Psoas muscle (tissue), 8 donors: ENCODE results near the gene GHRH. TPM values are rescaled to one million over a fixed set of nuclear protein-coding genes. Genes with fewer than 3 reads are reported as not detected.
A peak's percentile ranks its signal among the peaks of the same experiment; 100 is the strongest.

ENCODE experiments used
- ATAC-seq, 4 donors: fragments of 200-7000 bp; cut with Tn5 transposase; one replicate each; pipeline ENCODE4 v1.9.1; 2020; ENCODE audit warnings: moderate library complexity in 3 of 4, mild to moderate bottlenecking in 2 of 4
- DNase-seq, 2 donors: peaks; one replicate each; pipeline ENCODE4 v3.0.0-alpha.2; 2020
- H3K27ac ChIP-seq: fragments of 200-600 bp; one replicate; pipeline ENCODE4 v1.8.0; 2022
- H3K27me3 ChIP-seq, 3 donors: fragments of 200-600 bp in 1 of 3; one replicate each; pipeline versions ENCODE4 v1.6.1 to v1.8.0; 2013 to 2022; ENCODE audit warnings: low read length in 2 of 3, mild to moderate bottlenecking in 2 of 3, moderate library complexity in 1 of 3; ENCODE audit not compliant: insufficient read depth in 3 of 3
- H3K36me3 ChIP-seq, 2 donors: fragments of 200-600 bp in 1 of 2; one replicate each; pipeline versions ENCODE4 v1.6.1 to v1.8.0; 2013 to 2022; ENCODE audit warnings: low read depth in 1 of 2, mild to moderate bottlenecking in 1 of 2, moderate library complexity in 1 of 2; ENCODE audit not compliant: insufficient read depth in 1 of 2
- H3K4me1 ChIP-seq: fragments of 200-600 bp; one replicate; pipeline ENCODE4 v1.8.0; 2022
- H3K4me3 ChIP-seq: fragments of 200-600 bp; one replicate; pipeline ENCODE4 v1.8.0; 2022; ENCODE audit warnings: mild to moderate bottlenecking
- H3K9me3 ChIP-seq: fragments of 200-600 bp; one replicate; pipeline ENCODE4 v1.8.0; 2022
- CTCF ChIP-seq: fragments of 200-600 bp; IDR thresholded peaks from one replicate; pipeline ENCODE4 v1.8.0; 2022; ENCODE audit warnings: antibody characterized with exemption
- WGBS, 3 donors: extraction: QIAGEN DNeasy Blood & Tissue Kit; methylation state at CpG; one replicate each; pipeline versions ENCODE4 v1.1.6 to v1.1.7; 2013; 5-methylcytosine and 5-hydroxymethylcytosine counted together
- intact Hi-C, 2 donors: fragments of 100-400 bp; cut with DNase I; formaldehyde crosslinking; loops; one replicate each; pipeline versions ENCODE4 v1.11.0 to v1.14.2; 2022
- polyA plus RNA-seq, 3 donors: library from polyadenylated mRNA; stranded (reverse); fragments of 200-250 nt; gene quantifications; one replicate each; pipeline ENCODE4 v1.2.3, GENCODE V29; 2013
- total RNA-seq, 4 donors: library from RNA; stranded (reverse); fragmentation: NEBNext Ultra II Directional in 2 of 4; extraction: Animal tissue kit (Norgen Biotek cat#: 25700) in 2 of 4; gene quantifications; one replicate each; pipeline versions ENCODE4 v1.2.1 to v1.2.4, GENCODE V29; 2021 to 2023
- donor health status: healthy with polysubstance abuse.
- donor health status: DM: no; HTN: no; CAD: no; lungs with moderate emphysema.
- donor health status: Bipolar disorder and iron deficiency.
- donor health status: healthy.
- donor health status: DM: yes; HTN: yes; CAD: no.
- donor health status: DM: no; HTN: no; CAD: no.
- donor health status: DM: no; HTN: no; CAD: no.
- donor health status: DM: yes; HTN: yes; CAD: no.

The GHRH gene
- total and polyA plus RNA-seq, 7 donors: not detected

GRCh38 chr20:37243937-37244571 lies 17.6 kb downstream of the GHRH start:
- Histone ChIP-seq H3K4me3 (no peak overlapping the region), H3K4me1 (peaks cover 39% of the 10 kb centered on the region), H3K36me3 (peaks cover 5 to 43% of the 10 kb centered on the region in 2 donors), H3K27ac (peak overlapping the region; percentile 26), H3K27me3 (no peaks in the 10 kb centered on the region), H3K9me3 (no peaks in the 10 kb centered on the region)
- intact Hi-C loops: loop anchor here in 1 of 2 donors (5.0 kb wide), 1 partner anchor 47 kb away; no protein-coding TSS in a partner anchor
- peak; percentile 54 to 84 (median 72) for ATAC-seq
- peak; percentile 47 to 79 for DNase-seq
- WGBS, 3 donors: 30 to 48% (median 31%) methylated on average over 8 of the region's 8 CpGs
- TF ChIP-seq CTCF: no peak

DNA sequence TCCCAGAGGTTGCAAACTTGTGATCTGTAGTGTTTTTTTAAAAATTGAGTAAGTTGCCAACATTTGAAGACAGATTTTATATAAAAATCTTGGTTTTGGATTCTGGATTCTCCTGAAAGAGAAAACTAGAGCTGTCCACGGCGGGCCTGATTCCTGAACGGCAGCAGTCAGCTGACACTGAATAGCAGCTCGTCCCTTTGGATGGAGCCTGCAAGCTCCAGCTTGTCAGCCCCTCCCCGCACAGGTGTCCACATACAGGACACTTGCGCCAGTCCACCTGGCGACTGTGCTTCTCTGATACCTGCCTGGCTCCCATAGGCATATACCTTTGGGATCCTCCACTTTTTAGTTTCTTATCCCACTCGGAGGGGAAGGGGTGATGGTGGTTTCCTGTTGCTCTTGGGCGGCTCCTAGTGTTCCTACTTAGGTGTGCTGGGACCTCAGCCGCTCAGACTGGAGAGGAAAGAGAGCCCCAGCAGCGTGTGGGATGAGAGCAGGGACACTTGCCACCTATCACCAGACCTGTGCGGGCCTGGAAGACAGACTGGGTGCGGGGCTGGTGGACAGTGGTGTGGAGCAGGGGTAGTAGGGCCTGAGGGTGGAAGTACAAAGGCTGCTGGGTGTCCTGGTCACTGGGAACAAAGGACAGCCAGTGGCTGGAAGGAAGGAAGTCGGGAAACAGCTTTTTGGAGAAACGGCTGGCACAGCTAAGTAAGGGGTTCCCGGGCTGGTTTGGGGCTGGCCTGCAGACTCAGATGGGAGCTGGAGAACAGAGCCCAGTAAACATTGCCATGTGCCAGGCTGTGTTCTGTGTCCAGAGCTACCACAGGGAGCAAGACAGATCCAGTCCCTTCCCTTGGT lies 18.3 kb downstream of the GHRH start:
- TF ChIP-seq CTCF: no peak
- H3K9me3 ChIP-seq: no peaks in the 10 kb centered on the region
- H3K4me3 ChIP-seq: no peak overlapping the region
- H3K4me1 ChIP-seq: peaks cover 47% of the 10 kb centered on the region
- peaks cover 10 to 51% of the 10 kb centered on the region in 2 donors for H3K36me3 ChIP-seq
- no peaks in the 10 kb centered on the region for H3K27me3 ChIP-seq
- ATAC-seq (peak; percentile 19 to 37 (median 28)), DNase-seq (no peak)
- 80 to 86% (median 81%) methylated on average over 15 to 16 of the region's 16 CpGs for WGBS, 3 donors
- peak overlapping the region; percentile 26 for H3K27ac ChIP-seq
- intact Hi-C loops: loop anchor here in 1 of 2 donors (5.0 kb wide), 1 partner anchor 46 kb away; no protein-coding TSS in a partner anchor

GRCh38 chr20:37242503-37242902 lies 19.1 kb downstream of the GHRH start:
- TF ChIP-seq CTCF: no peak
- H3K4me1 ChIP-seq: peaks cover 50% of the 10 kb centered on the region
- no peaks in the 10 kb centered on the region for H3K27me3 ChIP-seq
- H3K27ac ChIP-seq: no peak overlapping the region
- intact Hi-C loops: loop anchor here in 1 of 2 donors (5.0 kb wide), 1 partner anchor 45 kb away; no protein-coding TSS in a partner anchor
- no peak overlapping the region for H3K4me3 ChIP-seq
- WGBS, 3 donors: 67 to 81% (median 68%) methylated on average over 4 of the region's 4 CpGs
- ATAC-seq (no peak), DNase-seq (no peak)
- peaks cover 12 to 59% of the 10 kb centered on the region in 2 donors for H3K36me3 ChIP-seq
- no peaks in the 10 kb centered on the region for H3K9me3 ChIP-seq

DNA sequence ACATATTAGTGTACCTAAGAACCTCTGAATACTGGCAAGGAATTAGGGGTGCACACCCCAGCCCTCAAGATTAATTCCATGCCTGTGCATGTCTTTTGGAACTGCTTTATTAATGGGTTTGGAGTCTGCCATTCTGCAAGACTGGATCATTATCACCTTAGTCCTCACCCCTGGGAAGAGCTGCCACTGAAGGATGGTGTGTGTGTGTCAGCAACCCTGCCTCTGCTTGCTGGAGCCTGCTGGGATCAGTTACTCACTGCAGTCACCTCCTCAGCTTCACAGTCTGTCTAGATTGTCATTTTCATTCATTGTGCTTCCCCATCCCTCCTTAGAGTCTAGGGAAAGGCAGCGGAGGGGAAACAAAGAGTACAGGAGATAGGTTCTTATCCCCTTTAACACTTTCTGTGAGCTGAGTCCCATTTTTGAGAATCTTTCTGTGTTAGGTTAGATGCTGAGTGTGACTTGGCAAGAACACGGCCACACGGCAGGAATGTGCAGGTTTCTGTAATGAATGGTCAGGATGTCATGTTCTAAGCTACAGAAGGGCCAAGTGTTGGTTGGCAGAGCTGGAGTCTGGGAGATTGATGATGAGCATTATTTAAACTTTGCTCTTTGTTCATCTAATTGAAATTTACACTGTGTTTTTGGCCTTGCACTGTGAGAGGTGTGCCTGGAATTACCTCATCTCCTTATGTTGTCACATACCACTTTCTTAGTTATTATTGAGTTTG lies 21.1 kb downstream of the GHRH start:
- Histone ChIP-seq H3K4me3 (no peak overlapping the region), H3K9me3 (no peaks in the 10 kb centered on the region), H3K36me3 (peaks cover 20 to 79% of the 10 kb centered on the region in 2 donors), H3K27me3 (no peaks in the 10 kb centered on the region), H3K4me1 (peaks cover 50% of the 10 kb centered on the region), H3K27ac (peak overlapping the region; percentile 32)
- intact Hi-C loops: loop anchor here in 1 of 2 donors (5.0 kb wide), 1 partner anchor 43 kb away; no protein-coding TSS in a partner anchor
- no peak for TF ChIP-seq CTCF
- peak in 1 of 4 donors; percentile 53 for ATAC-seq
- 48 to 78% (median 54%) methylated on average over 3 of the region's 3 CpGs for WGBS, 3 donors
- no peak for DNase-seq
